ENCODE measurements around the gene DNM3. TPM values are rescaled to one million over a fixed set of nuclear protein-coding genes. Genes with fewer than 3 reads are reported as not detected.

The DNM3 gene
- total and polyA plus RNA-seq, 2 donors (not counting 3 experiments of a cell fraction or from before 2014, with no cell fraction given), result 1.4 to 2.5 TPM

DNA sequence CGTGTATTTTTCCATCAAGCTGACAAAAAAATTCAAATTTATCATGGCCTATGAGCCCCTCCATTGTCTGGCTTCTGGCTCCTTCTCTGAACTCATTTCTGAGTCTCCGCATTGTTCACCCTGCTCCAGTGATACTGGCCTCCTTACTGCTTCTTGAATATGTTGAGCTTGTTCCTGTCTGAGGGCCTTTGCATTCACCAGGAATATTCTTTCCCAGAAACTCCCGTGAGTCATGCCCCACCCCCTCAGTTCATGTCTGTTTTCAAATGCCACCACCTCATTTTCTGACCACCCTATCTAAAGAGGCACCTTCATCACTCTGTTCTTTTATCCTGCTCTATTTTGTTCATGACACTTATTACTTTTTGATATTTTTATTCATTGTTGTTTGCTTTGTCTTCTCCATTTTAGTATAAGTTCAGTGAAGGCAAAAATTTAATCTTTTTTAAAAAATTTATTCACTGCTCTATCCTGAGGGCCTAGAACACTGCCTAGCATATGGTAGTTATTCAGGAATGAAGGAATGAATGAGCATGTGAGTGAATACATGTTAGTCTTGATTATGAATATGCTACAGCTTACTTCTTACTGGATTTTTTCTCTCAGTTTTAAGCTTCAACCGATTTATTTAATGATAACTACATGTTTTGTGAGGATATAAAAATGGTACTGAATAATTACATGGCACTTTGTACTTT is 438.8 kb downstream of the DNM3 start:
- H3K9me3 ChIP-seq (replicated peaks; ENCODE audit: control insufficient read depth, insufficient read depth, low read length), result no peaks in the 10 kb centered on the region
- no TSS peak for BruUV-seq (replicated peaks)
- H3K9me1 ChIP-seq (replicated peaks; ENCODE audit: control insufficient read depth, extremely low read depth, insufficient read depth, low read length), result no peaks in the 10 kb centered on the region
- CTCF ChIA-PET, result no interaction called here
- no peak overlapping the region for H3K4me3 ChIP-seq (replicated peaks in 1 of 3; ENCODE audit: insufficient read depth in 1 of 3, low read depth in 1 of 3, low read length in 3 of 3)
- POLR2A ChIA-PET, result no interaction called here
- no peak overlapping the region for H3K9ac ChIP-seq (replicated peaks; ENCODE audit: extremely low read depth, insufficient read depth, low read length)
- no peaks in the 10 kb centered on the region for H3K79me2 ChIP-seq (ENCODE audit: control insufficient read depth, insufficient read depth, low read length)
- intact Hi-C loops (cut with micrococcal nuclease), result no loop called here
- H3K36me3 ChIP-seq (ENCODE audit: control insufficient read depth in 2 of 2, extremely low read depth in 1 of 2, insufficient read depth in 2 of 2, low read length in 2 of 2), result no peaks in the 10 kb centered on the region
- H3K27me3 ChIP-seq (ENCODE audit: control insufficient read depth in 2 of 2, insufficient read depth in 2 of 2, low read length in 2 of 2), result no peaks in the 10 kb centered on the region
- H4K20me1 ChIP-seq (replicated peaks; ENCODE audit: control insufficient read depth, extremely low read depth, insufficient read depth, low read length), result no peaks in the 10 kb centered on the region
- no peak overlapping the region for H3K27ac ChIP-seq (ENCODE audit: insufficient read depth, low read depth, low read length)
- dilution Hi-C loops (cut with MboI; ENCODE audit: extremely low pct_ligation_motif_present, low sequenced_read_pairs), result no loop called here
- FAIRE-seq (no peak), DNase-seq (ENCODE audit: low read depth, low spot score) (no peak)
- H3K4me1 ChIP-seq (ENCODE audit: control insufficient read depth, extremely low read depth, insufficient read depth, low read length), result no peaks in the 10 kb centered on the region
- H3K4me2 ChIP-seq (ENCODE audit: insufficient read depth, low read length), result no peak overlapping the region
- H2AFZ ChIP-seq (ENCODE audit: low read depth, low read length), result no peak overlapping the region
- TF ChIP-seq MYC (IDR thresholded peaks at IDR 0.05; ENCODE audit: low read depth, low read length), result no peak
- TF ChIP-seq EZH2 (IDR thresholded peaks at IDR 0.05; ENCODE audit: borderline replicate concordance, low read depth, low read length, severe bottlenecking), result no peak
- no peak for TF ChIP-seq FOS (IDR thresholded peaks at IDR 0.05; ENCODE audit: borderline replicate concordance, insufficient read depth, low read length)
- no peak for TF ChIP-seq GATA2 (IDR thresholded peaks at IDR 0.05; ENCODE audit: insufficient read depth, insufficient read length, low read depth, low read length)
- TF ChIP-seq, protein P1, sequence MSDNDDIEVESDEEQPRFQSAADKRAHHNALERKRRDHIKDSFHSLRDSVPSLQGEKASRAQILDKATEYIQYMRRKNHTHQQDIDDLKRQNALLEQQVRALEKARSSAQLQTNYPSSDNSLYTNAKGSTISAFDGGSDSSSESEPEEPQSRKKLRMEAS (IDR thresholded peaks at IDR 0.05; ENCODE audit: insufficient read depth, insufficient read length), result no peak
- TF ChIP-seq, protein P2, sequence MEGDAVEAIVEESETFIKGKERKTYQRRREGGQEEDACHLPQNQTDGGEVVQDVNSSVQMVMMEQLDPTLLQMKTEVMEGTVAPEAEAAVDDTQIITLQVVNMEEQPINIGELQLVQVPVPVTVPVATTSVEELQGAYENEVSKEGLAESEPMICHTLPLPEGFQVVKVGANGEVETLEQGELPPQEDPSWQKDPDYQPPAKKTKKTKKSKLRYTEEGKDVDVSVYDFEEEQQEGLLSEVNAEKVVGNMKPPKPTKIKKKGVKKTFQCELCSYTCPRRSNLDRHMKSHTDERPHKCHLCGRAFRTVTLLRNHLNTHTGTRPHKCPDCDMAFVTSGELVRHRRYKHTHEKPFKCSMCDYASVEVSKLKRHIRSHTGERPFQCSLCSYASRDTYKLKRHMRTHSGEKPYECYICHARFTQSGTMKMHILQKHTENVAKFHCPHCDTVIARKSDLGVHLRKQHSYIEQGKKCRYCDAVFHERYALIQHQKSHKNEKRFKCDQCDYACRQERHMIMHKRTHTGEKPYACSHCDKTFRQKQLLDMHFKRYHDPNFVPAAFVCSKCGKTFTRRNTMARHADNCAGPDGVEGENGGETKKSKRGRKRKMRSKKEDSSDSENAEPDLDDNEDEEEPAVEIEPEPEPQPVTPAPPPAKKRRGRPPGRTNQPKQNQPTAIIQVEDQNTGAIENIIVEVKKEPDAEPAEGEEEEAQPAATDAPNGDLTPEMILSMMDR (IDR thresholded peaks at IDR 0.05; ENCODE audit: extremely low read depth in 1 of 2, insufficient read depth in 1 of 2, low read depth in 1 of 2, low read length in 2 of 2), result no peak
- TF ChIP-seq POLR2AphosphoS5 (IDR thresholded peaks at IDR 0.05; ENCODE audit: insufficient read depth, low read depth, low read length), result no peak
- no peak for TF ChIP-seq POLR2A (IDR thresholded peaks at IDR 0.05; ENCODE audit: low read depth, low read length)
- TF ChIP-seq JUN (IDR thresholded peaks at IDR 0.05; ENCODE audit: borderline replicate concordance, insufficient read depth, insufficient read length, low read depth), result no peak
